GM19035 (cell line): ENCODE measurements around the gene CEACAM1.
"Not testable (repeated sequence)": the region's sequence is repeated elsewhere in the genome, so short reads cannot be mapped to it uniquely, and the experiment has no call there.

Experiments
- ATAC-seq: cut with Tn5 transposase; IDR thresholded peaks from one replicate; pipeline ENCODE4 v1.9.1; 2021; ENCODE audit not compliant: unreplicated experiment

CEACAM1 gene

DNA sequence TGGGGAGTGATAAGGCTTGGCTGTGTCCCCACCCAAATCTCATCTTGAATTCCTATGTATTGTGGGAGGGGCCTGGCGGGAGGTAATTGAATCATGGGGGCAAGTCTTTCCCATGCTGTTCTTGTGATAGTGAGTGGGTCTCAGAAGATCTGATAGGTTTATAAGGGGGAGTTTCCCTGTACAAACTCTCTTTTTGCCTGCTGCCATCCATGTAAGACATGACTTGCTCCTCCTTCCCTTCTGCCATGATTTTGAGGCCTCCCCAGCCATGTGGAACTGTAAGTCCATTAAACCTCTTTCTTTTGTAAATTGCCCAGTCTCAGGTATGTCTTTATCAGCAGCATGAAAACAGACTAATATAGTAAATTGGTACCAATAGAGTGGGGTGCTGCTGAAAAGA, 20.8 kb upstream of the CEACAM1 start:
- ATAC-seq = not testable (repeated sequence)

DNA sequence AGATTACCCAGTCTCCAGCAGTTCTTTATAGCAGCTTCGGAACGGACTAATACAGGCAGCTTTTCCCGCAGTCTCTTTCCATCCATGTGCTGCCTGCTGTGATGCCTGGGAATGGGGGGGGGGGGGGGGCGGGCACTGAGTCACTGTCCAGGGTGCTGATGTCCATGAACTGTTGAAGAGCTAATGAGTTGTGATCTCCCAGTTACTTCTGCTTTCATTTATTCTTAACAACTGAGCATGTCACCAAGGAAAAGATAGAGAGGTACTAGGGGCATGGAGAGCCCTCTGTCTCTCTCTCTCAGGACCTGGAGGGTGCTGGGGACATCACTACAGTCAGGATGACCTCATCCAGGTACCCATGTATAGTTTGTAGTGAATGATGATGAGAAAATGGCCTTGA, 20.3 kb upstream of the CEACAM1 start:
- no peak for ATAC-seq

DNA sequence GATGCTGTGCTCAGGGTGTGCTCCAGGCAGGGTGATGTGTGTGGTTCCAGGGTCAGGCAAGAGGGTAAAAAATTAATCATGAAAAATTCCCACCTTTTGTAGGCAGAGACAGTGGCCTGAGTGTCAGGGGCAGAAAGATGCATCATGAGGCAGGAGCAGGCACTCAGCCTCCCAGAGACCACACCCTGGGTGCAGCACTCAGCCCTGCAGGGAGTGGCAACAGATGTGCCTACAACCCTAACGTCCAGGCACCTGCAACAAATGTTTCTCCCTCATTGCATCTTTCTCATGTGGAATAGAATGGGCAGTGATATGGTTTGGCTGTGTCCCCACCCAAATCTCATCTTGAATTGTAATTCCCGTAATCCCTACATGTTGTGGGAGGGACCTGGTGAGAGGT, 19.6 kb upstream of the CEACAM1 start:
- ATAC-seq = no peak

- no peak for ATAC-seq
These were observed 18.7 kb upstream of the CEACAM1 start for GRCh38 chr19:42546831-42547500.

GRCh38 chr19:42544146-42544545, 15.9 kb upstream of the CEACAM1 start:
- no peak for ATAC-seq

DNA sequence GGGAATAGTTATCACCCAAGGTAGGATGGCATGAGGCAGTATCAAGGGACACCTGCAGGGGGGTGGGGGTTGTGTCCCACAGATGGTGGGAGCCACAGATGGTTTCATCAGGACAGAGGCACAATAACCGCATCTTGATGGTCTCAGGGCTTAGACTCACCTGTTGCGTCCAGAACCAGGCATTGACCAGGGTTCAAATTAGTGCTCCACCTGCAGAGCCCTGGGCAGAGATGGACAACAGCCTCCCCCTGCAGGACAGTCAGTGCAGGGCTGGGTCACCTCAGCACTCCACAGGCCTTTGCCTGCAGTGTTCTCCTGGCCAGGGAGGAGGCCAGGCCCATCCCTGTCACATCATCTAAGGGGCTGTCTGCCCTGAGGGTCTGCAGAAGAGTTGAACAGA, 14.5 kb upstream of the CEACAM1 start:
- ATAC-seq = no peak

DNA sequence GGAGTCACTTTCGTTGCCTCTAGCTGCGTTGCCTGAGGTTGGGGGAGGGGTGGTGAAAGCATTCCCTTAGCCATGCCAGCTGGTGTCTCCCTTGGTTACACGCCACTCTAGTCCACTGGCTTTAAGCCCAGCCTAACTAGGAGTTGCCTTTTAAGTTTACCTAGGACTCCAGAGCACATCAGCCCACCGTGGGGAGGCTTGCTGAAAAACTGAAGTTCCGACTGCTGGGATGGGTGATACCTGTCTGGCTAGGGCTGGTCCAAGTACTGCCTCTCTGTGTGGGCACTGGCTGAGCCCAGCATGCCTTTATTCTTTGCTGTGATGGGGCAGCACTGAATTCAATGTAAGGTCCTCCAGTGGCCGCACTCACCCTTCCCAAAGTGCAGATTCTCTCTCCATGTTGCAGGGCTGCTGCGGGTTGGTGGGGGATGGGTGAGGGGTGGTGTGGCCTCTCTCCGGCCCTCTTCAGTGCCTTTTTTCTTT, 11.8 kb upstream of the CEACAM1 start:
- no peak for ATAC-seq

DNA sequence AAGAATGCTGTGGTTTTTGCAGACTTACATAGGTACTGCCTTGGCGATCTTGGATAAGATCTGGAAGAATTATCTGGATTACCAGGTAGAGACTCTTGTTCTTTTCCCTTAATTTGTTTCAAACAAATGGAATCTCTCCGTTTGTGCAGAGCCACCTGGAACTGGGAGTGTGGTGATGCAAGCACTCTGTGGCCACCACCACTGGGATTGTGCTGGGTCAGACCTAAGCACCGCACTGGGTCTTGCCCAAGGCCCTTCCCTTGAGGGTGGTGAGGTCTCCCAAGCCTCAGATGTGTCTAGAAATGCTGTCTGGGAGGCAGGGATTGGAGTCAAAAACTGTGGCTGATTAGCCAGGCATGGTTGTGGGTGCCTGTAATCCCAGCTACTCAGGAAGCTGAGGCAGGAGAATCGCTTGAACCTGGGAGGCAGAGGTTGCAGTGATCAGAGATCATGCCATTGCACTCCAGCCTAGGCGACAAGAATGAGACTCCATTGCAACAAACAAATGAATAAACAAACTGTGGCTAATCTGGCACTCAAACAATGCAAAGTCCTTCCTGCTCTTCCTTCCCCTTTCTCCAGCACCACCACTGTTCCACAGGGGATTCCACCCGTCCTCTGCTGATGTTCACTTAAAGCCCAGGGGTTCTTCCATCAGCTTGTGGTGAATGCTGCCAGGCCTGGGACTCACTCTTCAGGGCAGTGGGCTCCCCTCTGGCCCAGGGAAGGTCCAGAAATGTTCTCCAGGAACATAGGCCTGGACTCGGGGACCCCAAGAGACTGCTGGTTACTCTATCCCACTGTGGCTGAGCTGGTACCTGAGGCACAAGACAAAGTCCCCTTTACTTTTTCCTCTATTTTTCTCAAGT, 10.8 kb upstream of the CEACAM1 start:
- ATAC-seq = no peak

DNA sequence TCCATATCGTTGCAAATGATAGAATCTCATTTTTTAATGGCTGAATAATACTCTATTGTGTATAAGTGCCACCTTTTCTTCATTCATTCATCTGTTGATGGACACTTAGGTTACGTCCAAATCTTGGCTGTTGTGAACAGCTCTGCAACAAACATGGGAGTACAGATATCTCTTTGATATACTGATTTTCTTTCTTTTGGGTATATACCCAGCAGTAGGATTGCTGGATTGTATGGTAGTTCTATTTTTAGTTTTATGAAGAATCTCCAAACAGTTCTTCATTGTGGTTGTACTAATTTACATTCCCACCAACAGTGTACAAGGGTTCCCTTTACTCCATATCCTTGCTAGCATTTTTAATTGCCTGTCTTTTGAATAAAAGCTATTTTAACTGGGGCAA, 7.0 kb upstream of the CEACAM1 start:
- not testable (repeated sequence) for ATAC-seq

GRCh38 chr19:42534391-42534790, 6.1 kb upstream of the CEACAM1 start:
- no peak for ATAC-seq

DNA sequence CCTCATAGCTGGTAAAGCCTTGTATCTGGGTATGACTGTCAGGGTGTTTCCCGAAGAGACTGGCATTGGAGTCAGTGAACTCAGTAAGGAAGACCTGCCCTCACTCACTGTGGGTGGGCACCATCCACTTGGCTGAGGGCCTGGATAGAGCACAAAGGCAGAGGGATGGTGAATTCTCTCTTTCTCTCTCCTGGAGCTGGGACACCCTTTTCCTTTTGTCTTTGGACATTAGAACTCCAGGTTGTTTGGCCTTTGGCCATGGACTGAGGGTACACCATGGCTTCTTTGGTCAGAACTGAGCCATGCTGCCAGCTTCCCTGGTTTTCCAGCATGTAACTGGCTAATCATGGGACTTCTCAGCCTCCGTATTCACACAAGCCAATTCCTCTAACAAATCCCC, 4.6 kb upstream of the CEACAM1 start:
- ATAC-seq = no peak

DNA sequence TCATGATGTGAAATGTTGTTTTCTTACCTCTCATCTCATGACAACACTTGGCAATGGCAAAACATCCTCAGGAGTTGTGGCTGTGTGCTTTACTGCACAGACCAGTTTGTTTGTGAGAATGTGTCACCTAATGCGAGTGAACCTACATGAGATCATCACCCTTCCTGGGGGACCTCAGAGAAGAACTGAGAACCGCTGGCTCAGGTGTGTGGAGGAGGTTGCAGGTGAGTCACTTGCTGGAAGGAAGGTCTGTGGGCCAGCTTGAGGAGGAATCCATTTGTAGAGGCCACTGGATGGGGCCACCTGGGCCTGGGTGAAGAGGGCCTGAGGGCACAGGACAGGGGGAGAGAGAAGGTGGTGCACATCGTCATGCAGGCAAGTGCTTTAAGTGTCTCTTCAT, 3.0 kb upstream of the CEACAM1 start:
- no peak for ATAC-seq

DNA sequence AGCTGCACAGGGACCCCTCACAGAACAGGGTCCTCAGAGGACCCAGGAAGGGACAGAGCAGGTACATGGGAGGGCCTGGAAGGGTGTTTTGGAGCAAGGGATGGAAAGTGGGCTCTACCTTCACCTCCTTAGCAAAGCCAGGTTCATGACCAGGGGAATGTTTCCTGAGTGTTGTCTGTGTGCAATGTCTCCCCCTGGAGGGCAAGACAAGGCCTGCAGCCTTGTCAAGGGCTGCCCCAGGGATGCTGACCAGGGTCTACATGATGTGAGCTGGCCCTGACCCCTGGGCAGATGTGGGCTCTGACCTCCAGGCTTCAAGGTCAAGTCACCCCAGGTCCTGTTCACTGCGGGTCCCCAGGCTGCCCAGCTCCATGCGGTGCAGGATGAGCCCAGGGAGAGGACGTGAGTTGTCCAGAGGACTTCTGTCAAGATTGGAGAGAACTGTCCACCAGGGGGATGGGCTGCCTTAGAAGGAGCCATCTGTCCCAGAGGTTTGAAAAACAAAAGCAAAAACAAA, 1.0 kb upstream of the CEACAM1 start:
- ATAC-seq = peak; percentile 62

DNA sequence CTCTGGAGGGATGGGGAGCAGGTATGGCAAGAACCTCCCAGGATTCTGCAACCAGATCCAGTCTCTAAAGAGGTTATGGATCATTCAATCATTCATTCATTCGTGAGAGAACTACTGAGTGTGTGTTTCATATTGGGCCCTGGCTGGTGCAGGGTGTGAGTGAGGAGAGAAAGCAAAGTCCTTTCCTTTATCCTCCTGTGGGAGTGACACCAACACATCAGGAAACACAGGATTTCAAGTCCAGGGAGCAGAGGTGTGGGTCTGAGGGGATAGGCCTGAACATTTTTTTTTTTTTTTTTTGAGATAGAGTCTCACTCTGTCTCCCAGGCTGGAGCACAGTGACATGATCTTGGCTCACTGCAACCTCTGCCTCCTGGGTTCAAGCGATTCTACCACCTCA, 3.3 kb downstream of the CEACAM1 start:
- no peak for ATAC-seq

DNA sequence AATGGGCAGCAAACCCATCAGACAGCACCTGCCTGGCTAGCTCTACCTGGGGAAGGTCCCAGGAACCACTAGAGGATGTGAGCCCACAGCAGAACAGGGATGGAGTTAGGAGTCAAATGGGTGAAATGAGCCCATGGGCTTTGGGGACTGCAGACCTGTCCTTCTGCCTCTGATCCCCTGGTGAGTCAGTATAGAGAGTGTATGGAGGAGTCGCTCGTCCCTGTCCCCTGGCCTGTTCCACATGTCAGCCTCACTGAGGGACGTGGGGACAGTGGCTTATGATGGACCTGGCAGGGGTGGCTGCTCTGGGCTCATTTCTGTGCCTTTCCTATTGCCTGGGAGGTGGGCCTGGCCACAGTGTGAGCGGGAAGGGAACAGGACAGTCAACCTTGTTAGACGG, 4.0 kb downstream of the CEACAM1 start:
- no peak for ATAC-seq

DNA sequence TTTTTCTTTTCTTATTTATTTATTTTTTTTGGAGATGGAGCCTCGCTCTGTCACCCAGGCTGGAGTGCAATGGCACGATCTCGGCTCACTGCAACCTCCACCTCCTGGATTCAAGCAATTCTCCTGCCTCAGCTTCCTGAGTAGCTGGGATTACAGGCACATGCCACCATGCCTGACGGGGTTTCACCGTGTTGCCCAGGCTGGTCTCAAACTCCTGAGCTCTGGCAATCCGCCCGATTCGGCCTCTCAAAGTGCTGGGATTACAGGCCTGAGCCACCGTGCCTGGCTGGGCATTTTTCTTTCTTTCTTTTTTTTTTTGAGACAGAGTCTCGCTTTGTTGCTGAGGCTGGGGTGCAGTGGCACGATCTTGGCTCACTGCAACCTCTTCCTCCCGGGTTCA, 6.0 kb downstream of the CEACAM1 start:
- ATAC-seq = not testable (repeated sequence)

DNA sequence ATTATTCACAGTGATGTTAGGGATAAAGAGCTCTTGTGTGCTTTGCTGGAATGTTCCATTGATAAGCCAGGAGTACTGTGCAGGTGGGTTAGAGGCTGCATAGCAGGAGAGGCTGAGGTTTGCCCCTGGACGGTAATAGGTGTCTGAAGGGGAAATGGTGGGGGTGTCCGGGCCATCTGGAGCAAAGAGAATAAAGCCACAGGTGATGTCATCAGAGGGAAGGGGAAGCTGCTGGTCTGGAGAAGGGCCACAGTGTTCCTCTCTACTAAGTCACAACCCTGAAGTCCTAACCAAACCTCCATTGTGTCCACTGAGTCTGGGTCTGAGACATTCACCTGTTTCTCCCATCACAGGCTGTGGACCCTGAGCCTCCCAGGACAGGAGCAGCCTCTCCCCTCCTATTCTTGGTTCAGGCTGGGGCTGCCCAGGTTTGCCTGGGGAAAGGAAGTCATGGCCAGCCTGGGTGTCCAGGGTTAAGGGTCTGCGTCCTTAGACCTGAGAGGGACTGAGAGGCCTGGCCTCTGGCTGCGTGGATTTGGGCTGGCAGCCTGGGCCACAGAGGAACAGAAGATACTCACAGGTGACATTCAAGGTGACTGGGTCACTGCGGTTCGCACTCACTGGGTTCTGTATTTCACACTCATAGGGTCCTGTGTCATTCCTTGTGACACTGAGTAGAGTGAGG, 6.8 kb downstream of the CEACAM1 start:
- no peak for ATAC-seq

DNA sequence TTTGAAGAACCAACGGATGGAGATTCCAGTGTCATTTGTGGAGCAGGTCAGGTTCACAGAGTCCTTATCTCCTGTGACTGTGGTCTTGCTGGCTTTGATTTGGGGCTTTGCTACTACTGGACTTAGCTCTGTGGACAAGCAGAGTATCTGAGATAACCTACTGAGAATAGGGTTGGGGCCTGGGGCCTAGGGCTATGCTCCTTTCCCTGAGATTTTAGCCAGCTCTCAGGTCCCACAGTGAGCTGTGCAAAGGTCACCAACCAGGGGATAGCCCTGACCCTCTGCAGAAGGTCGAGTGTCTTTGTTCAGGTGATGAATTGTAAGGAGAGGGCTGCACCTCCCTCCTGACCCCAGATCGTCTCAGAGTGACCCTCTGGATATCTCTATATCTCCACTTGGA, 9.2 kb downstream of the CEACAM1 start:
- ATAC-seq = no peak

DNA sequence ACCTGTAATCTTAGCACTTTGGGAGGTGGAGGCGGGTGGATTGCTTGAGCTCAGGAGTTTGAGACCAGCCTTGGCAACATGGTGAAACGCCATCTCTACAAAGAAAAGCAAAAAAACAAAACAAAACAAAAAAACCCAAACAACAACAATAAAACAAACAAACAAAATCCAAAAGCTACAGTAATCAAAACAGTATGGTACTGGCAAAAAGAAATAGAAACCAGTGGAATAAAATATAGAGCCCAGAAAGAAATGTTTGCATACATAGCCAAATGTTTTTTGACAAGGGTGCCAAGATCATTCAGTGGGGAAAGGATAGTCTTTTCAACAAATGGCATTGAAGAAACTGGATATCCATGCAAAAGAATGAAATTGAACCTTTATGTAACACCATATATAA, 11.5 kb downstream of the CEACAM1 start:
- no peak for ATAC-seq

GRCh38 chr19:42515241-42515832, 12.9 kb downstream of the CEACAM1 start:
- ATAC-seq = no peak

GRCh38 chr19:42514449-42514848, 13.8 kb downstream of the CEACAM1 start:
- ATAC-seq = no peak
